PC-9 (cell line): Measurements from ENCODE around the gene MYO7B. TPM values are rescaled to one million over a fixed set of nuclear protein-coding genes. Genes with fewer than 3 reads are reported as not detected.

Experiments
- BruUV-seq: library from RNA; stranded (reverse); fragments of 400-500 nt; replicated peaks from 2 replicates; lab custom pipeline; 2021; lab: Mats Ljungman, UMichigan
- CTCF ChIA-PET: fragments of 300-600 bp; sonication (Branson Sonifier 250); formaldehyde crosslinking; loops from one replicate; lab custom pipeline; 2022; ENCODE audit warnings: antibody characterized with exemption; lab: Charles Lee
- POLR2A ChIA-PET: fragments of 300-600 bp; sonication (Branson Sonifier 250); formaldehyde crosslinking; loops from one replicate; lab custom pipeline; 2022; ENCODE audit warnings: antibody characterized with exemption; ENCODE audit not compliant: unreplicated experiment; lab: Charles Lee
- DNase-seq, 2 experiments: peaks; one replicate each; pipeline versions ENCODE4 v3.0.0 to v3.0.0-alpha.2; 2015 to 2022; ENCODE audit warnings: mixed read lengths in 1 of 2
- H2AFZ ChIP-seq: fragments of 200-600 bp; sonication (generic); 2 replicates; pipeline ENCODE4 v1.8.1; 2017; ENCODE audit warnings: antibody characterized with exemption
- H3F3A ChIP-seq: fragments of 200-600 bp; sonication (generic); 2 replicates; pipeline ENCODE4 v1.8.1; 2017; ENCODE audit warnings: antibody characterized with exemption, mild to moderate bottlenecking, low read depth; ENCODE audit not compliant: insufficient read depth
- H3K27ac ChIP-seq: fragments of 200-600 bp; sonication (generic); 2 replicates; pipeline ENCODE4 v1.6.1; 2016; ENCODE audit warnings: mixed run types
- H3K27me3 ChIP-seq: fragments of 200-600 bp; sonication (generic); 2 replicates; pipeline ENCODE4 v1.6.1; 2016; ENCODE audit warnings: low read depth, mixed run types; ENCODE audit not compliant: insufficient read depth
- H3K36me3 ChIP-seq: fragments of 200-600 bp; sonication (generic); 2 replicates; pipeline ENCODE4 v1.6.1; 2016; ENCODE audit warnings: low read depth, mixed run types
- H3K4me1 ChIP-seq: fragments of 200-600 bp; sonication (generic); replicated peaks from 2 replicates; pipeline ENCODE4 v1.6.1; 2016; ENCODE audit warnings: mixed run types; ENCODE audit not compliant: insufficient read depth
- H3K4me2 ChIP-seq: fragments of 200-600 bp; sonication (generic); 2 replicates; pipeline ENCODE4 v1.6.1; 2017; ENCODE audit warnings: mixed run types
- H3K4me3 ChIP-seq: fragments of 200-600 bp; sonication (generic); 2 replicates; pipeline ENCODE4 v1.6.1; 2016; ENCODE audit warnings: mixed run types
- H3K79me2 ChIP-seq: fragments of 200-600 bp; sonication (generic); 2 replicates; pipeline ENCODE4 v1.6.1; 2017; ENCODE audit warnings: low read depth, mixed run types
- H3K9me2 ChIP-seq: fragments of 200-600 bp; sonication (generic); 2 replicates; pipeline ENCODE4 v1.8.1; 2017; ENCODE audit warnings: mild to moderate bottlenecking; ENCODE audit not compliant: insufficient read depth
- H3K9me3 ChIP-seq: fragments of 200-600 bp; sonication (generic); 2 replicates; pipeline ENCODE4 v1.8.1; 2016; ENCODE audit warnings: low read depth; ENCODE audit not compliant: insufficient read depth
- H4K20me1 ChIP-seq: fragments of 200-600 bp; sonication (generic); 2 replicates; pipeline ENCODE4 v1.8.1; 2017; ENCODE audit not compliant: insufficient read depth
- EZH2 ChIP-seq: fragments of 200-600 bp; sonication (generic); IDR thresholded peaks from 2 replicates; pipeline ENCODE4 v1.8.0; 2017; ENCODE audit warnings: antibody characterized with exemption, low read depth
- intact Hi-C: fragments of 100-400 bp; cut with micrococcal nuclease; formaldehyde crosslinking; loops from one replicate; pipeline ENCODE4 v1.10.0; 2022; ENCODE audit not compliant: unreplicated experiment
- total RNA-seq: library from RNA; stranded (reverse); gene quantifications from 2 replicates; pipeline ENCODE4 v1.2.3, GENCODE V29; 2021
- TF ChIP-seq, protein P1 (sequence below): fragments of 200-600 bp; sonication (generic); conservative IDR thresholded peaks from 2 replicates; pipeline ENCODE4 v1.6.1; 2017; ENCODE audit warnings: mixed run types, antibody characterized with exemption, mild to moderate bottlenecking, moderate library complexity

The MYO7B gene
- total RNA-seq, 1 experiment from 2014 or later = not detected

DNA sequence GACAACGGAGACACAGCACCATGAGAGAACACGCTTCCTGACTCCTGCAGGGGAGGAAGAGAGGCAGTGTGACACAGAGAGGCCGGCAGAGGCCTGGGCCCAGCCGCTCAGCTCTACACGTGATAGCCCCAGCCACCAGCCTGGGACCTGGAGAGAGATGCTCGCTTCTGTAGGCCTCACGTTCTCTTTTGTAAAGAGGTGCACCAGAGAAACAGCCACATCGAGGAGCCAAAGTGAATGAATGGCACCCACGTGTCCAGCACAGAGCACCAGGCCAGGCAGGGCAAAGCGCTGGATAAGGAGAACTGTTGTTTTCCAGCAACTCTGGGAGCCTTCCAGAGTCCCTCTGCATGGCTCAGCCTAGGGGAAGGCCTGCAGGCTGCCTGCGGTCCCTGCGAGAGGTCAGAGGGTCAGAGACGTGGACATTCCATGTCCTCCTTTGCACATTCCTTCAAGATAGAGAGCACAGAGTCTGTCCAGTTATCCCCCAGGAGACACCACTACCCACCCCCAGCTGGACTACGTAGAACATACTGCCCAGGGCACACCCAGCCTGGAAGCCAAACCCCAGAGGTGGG, 125.7 kb downstream of the MYO7B start:
- peaks cover 19% of the 10 kb centered on the region for H3K27me3 ChIP-seq
- peaks cover 5% of the 10 kb centered on the region; the same call in 1 of the 2 replicates for H3K9me3 ChIP-seq
- no peaks in the 10 kb centered on the region for H3K36me3 ChIP-seq
- H3K4me2 ChIP-seq = no peak overlapping the region
- H3F3A ChIP-seq = no peaks in the 10 kb centered on the region
- no TSS peak for BruUV-seq
- H2AFZ ChIP-seq = no peak overlapping the region
- no peak for DNase-seq
- no peak overlapping the region for H3K4me3 ChIP-seq
- no peaks in the 10 kb centered on the region for H3K9me2 ChIP-seq
- no peak for TF ChIP-seq EZH2
- TF ChIP-seq, protein P1, sequence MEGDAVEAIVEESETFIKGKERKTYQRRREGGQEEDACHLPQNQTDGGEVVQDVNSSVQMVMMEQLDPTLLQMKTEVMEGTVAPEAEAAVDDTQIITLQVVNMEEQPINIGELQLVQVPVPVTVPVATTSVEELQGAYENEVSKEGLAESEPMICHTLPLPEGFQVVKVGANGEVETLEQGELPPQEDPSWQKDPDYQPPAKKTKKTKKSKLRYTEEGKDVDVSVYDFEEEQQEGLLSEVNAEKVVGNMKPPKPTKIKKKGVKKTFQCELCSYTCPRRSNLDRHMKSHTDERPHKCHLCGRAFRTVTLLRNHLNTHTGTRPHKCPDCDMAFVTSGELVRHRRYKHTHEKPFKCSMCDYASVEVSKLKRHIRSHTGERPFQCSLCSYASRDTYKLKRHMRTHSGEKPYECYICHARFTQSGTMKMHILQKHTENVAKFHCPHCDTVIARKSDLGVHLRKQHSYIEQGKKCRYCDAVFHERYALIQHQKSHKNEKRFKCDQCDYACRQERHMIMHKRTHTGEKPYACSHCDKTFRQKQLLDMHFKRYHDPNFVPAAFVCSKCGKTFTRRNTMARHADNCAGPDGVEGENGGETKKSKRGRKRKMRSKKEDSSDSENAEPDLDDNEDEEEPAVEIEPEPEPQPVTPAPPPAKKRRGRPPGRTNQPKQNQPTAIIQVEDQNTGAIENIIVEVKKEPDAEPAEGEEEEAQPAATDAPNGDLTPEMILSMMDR = no peak
- H4K20me1 ChIP-seq = no peaks in the 10 kb centered on the region
- POLR2A ChIA-PET = no interaction called here
- H3K27ac ChIP-seq = no peak overlapping the region
- intact Hi-C loops = no loop called here
- no peaks in the 10 kb centered on the region for H3K79me2 ChIP-seq
- CTCF ChIA-PET = no interaction called here
- H3K4me1 ChIP-seq = no peaks in the 10 kb centered on the region

DNA sequence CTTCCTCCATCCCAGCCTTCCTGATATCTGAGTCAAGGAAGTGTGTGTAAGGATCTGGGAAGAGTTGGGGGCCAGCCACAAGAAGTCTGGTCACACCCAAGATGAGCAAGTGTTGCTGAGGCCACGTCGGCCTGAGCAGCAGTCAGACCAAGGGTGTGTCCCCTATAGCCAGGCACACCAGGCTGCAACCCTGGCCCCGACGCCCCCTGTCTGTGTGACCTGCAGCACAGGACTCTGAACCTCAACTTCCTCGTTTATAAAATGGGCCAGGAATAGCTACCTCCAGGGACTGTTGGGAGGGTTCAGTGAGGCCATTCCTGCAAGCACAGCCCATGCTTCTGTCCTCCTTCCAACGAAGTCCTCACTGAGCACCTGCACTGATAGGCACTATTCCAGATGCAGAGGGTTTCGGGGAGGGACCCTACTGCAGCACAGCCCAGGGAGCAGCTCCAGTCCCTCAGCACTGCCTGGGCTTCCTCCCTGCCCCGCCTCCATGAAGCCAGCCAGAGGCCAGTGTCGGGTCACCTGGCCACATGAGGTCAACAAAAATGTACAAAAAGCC, 126.5 kb downstream of the MYO7B start:
- H3K9me2 ChIP-seq = no peaks in the 10 kb centered on the region
- ChIA-PET POLR2A (no interaction called here), CTCF (no interaction called here)
- H3K79me2 ChIP-seq = no peaks in the 10 kb centered on the region
- no peak overlapping the region for H3K27ac ChIP-seq
- H3K36me3 ChIP-seq = no peaks in the 10 kb centered on the region
- no peak overlapping the region for H3K4me3 ChIP-seq
- DNase-seq = no peak
- no peaks in the 10 kb centered on the region for H4K20me1 ChIP-seq
- peaks cover 5% of the 10 kb centered on the region; the same call in 1 of the 2 replicates for H3K9me3 ChIP-seq
- peaks cover 27% of the 10 kb centered on the region for H3K27me3 ChIP-seq
- BruUV-seq = no TSS peak
- H3K4me2 ChIP-seq = no peak overlapping the region
- no peaks in the 10 kb centered on the region for H3K4me1 ChIP-seq
- intact Hi-C loops = no loop called here
- H3F3A ChIP-seq = no peaks in the 10 kb centered on the region
- H2AFZ ChIP-seq = no peak overlapping the region
- TF ChIP-seq, protein P1 = no peak

DNA sequence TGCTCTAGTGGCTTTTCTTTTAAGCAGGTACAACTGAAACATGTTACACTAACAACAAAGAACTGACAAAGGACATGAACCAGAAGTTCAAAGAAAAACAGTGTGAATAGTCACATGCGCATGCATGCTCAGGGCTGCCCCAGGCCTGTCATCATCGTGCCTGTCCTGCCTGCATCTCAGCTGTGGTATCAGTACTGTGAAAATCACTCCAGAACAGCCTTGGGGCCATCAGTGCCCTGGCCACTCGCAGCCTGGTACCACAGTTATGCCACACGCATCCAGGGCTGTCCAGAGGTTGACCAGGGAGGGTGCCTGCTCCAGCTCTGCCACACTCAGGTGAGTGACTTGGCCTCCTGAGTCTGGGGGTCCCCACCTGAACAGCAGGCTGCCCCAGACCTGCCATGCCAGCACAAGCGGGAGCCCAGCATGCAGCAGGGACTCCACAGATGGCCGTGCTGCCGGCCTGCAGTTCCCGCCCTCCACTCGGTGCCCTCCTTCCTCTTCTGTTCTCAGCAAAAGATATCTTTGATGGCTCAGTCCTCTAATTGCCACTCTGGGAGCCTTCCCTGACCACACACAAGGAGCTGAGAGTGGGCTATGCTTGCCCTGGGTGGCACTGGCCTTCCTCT, 127.6 kb downstream of the MYO7B start:
- ChIA-PET POLR2A (no interaction called here), CTCF (no interaction called here)
- no peak for DNase-seq
- no peak overlapping the region for H3K27ac ChIP-seq
- no peaks in the 10 kb centered on the region for H3F3A ChIP-seq
- no peaks in the 10 kb centered on the region for H3K36me3 ChIP-seq
- H3K4me2 ChIP-seq = no peak overlapping the region
- no peaks in the 10 kb centered on the region for H3K4me1 ChIP-seq
- BruUV-seq = no TSS peak
- H3K9me3 ChIP-seq = peaks cover 5% of the 10 kb centered on the region; the same call in 1 of the 2 replicates
- H3K4me3 ChIP-seq = no peak overlapping the region
- no peak for TF ChIP-seq EZH2
- TF ChIP-seq, protein P1 = no peak
- no peaks in the 10 kb centered on the region for H4K20me1 ChIP-seq
- H3K27me3 ChIP-seq = peaks cover 38% of the 10 kb centered on the region
- H2AFZ ChIP-seq = no peak overlapping the region
- H3K79me2 ChIP-seq = no peaks in the 10 kb centered on the region
- H3K9me2 ChIP-seq = no peaks in the 10 kb centered on the region
- intact Hi-C loops = no loop called here
